IMR-90 (cell line): ENCODE measurements around the gene SLC17A3. TPM values are rescaled to one million over a fixed set of nuclear protein-coding genes. Genes with fewer than 3 reads are reported as not detected.

Source experiments
- ATAC-seq: fragments of 200-7000 bp; cut with Tn5 transposase; 2 replicates; pipeline ENCODE4 v1.9.1; 2020; ENCODE audit warnings: low read depth, mild to moderate bottlenecking, moderate library complexity
- Bru-seq: library from RNA; stranded (reverse); fragments of 400-500 nt; gene quantifications from one replicate; lab custom pipeline; 2021; lab: Mats Ljungman, UMichigan
- BruChase-seq, 2 experiments: library from RNA; stranded (reverse); fragments of 400-500 nt; gene quantifications; one replicate each; lab custom pipeline; 2021; lab: Mats Ljungman, UMichigan
- BruUV-seq: library from RNA; stranded (reverse); fragments of 400-500 nt; replicated peaks from 2 replicates; lab custom pipeline; 2021; lab: Mats Ljungman, UMichigan
- CTCF ChIA-PET: fragments of 300-600 bp; formaldehyde crosslinking; extraction: SDS; loops from one replicate; lab custom pipeline; 2021; ENCODE audit warnings: antibody characterized with exemption; lab: Yijun Ruan, JAX
- POLR2A ChIA-PET: fragments of 300-600 bp; sonication (Branson Sonifier 250); formaldehyde crosslinking; loops from one replicate; lab custom pipeline; 2022; ENCODE audit warnings: antibody characterized with exemption; ENCODE audit not compliant: unreplicated experiment; lab: Charles Lee
- DNase-seq: peaks from one replicate; pipeline ENCODE4 v3.0.0; 2013
- H2AFZ ChIP-seq: replicated peaks from 2 replicates; pipeline ENCODE3; 2013; ENCODE audit warnings: low read length, mild to moderate bottlenecking; ENCODE audit not compliant: poor library complexity
- H2AK5ac ChIP-seq: 2 replicates; pipeline ENCODE4 v1.6.1; 2013; ENCODE audit warnings: low read depth, low read length, inconsistent platforms
- H2AK9ac ChIP-seq: replicated peaks from 2 replicates; pipeline ENCODE3; 2013; ENCODE audit warnings: mild to moderate bottlenecking, low read depth, low read length, moderate library complexity; ENCODE audit not compliant: poor library complexity
- H2BK120ac ChIP-seq: 2 replicates; pipeline ENCODE4 v1.6.1; 2013; ENCODE audit warnings: low read depth, low read length, inconsistent platforms
- H2BK15ac ChIP-seq: 3 replicates; pipeline ENCODE4 v1.6.1; 2013; ENCODE audit warnings: low read depth, low read length, inconsistent platforms
- H2BK20ac ChIP-seq: 2 replicates; pipeline ENCODE4 v1.6.1; 2013; ENCODE audit warnings: low read depth, mild to moderate bottlenecking, inconsistent platforms, low read length, moderate library complexity
- H2BK5ac ChIP-seq: 2 replicates; pipeline ENCODE4 v1.6.1; 2013; ENCODE audit warnings: mild to moderate bottlenecking, low read depth, low read length, inconsistent platforms; ENCODE audit not compliant: poor library complexity, severe bottlenecking
- H3K14ac ChIP-seq: replicated peaks from 2 replicates; pipeline ENCODE4 v1.6.1; 2013; ENCODE audit warnings: low read depth, low read length, inconsistent platforms
- H3K18ac ChIP-seq: 2 replicates; pipeline ENCODE4 v1.6.1; 2013; ENCODE audit warnings: low read depth, low read length, control low read depth
- H3K23ac ChIP-seq: 2 replicates; pipeline ENCODE4 v1.6.1; 2013; ENCODE audit warnings: low read depth, low read length, inconsistent platforms
- H3K27ac ChIP-seq: 2 replicates; pipeline ENCODE4 v1.5.1; 2013; ENCODE audit warnings: mild to moderate bottlenecking, control low read depth, low read length; ENCODE audit not compliant: insufficient read depth
- H3K27me3 ChIP-seq: 2 replicates; pipeline ENCODE4 v1.6.1; 2013; ENCODE audit warnings: low read length; ENCODE audit not compliant: control insufficient read depth, insufficient read depth
- H3K36me3 ChIP-seq: 2 replicates; pipeline ENCODE4 v1.6.1; 2013; ENCODE audit warnings: low read length, mixed read lengths; ENCODE audit not compliant: control insufficient read depth, insufficient read depth
- H3K4ac ChIP-seq: 2 replicates; pipeline ENCODE4 v1.6.1; 2013; ENCODE audit warnings: low read depth, low read length, inconsistent platforms
- H3K4me1 ChIP-seq: 2 replicates; pipeline ENCODE4 v1.6.1; 2013; ENCODE audit warnings: low read length, mixed read lengths; ENCODE audit not compliant: control insufficient read depth, insufficient read depth
- H3K4me2 ChIP-seq: 2 replicates; pipeline ENCODE4 v1.6.1; 2013; ENCODE audit warnings: low read depth, mild to moderate bottlenecking, control low read depth, low read length, moderate library complexity
- H3K4me3 ChIP-seq: 2 replicates; pipeline ENCODE4 v1.5.1; 2013; ENCODE audit warnings: low read depth, mild to moderate bottlenecking, control low read depth, low read length, moderate library complexity; ENCODE audit not compliant: insufficient read depth
- H3K56ac ChIP-seq: 2 replicates; pipeline ENCODE4 v1.6.1; 2013; ENCODE audit warnings: low read length, inconsistent platforms; ENCODE audit not compliant: insufficient read depth; ENCODE audit errors: extremely low read depth
- H3K79me1 ChIP-seq, 2 experiments: 2 replicates each; pipeline ENCODE4 v1.6.1; 2013; ENCODE audit warnings: low read length in 2 of 2, inconsistent platforms in 1 of 2, low read depth in 1 of 2
- H3K9ac ChIP-seq: 2 replicates; pipeline ENCODE4 v1.6.1; 2013; ENCODE audit warnings: low read depth, low read length, control low read depth
- H3K9me1 ChIP-seq: 2 replicates; pipeline ENCODE4 v1.6.1; 2013; ENCODE audit warnings: low read length, inconsistent platforms; ENCODE audit not compliant: insufficient read depth
- H3K9me3 ChIP-seq: 2 replicates; pipeline ENCODE4 v1.6.1; 2013; ENCODE audit warnings: low read length; ENCODE audit not compliant: control insufficient read depth, insufficient read depth
- H4K20me1 ChIP-seq: 2 replicates; pipeline ENCODE4 v1.6.1; 2013; ENCODE audit warnings: low read length, inconsistent platforms; ENCODE audit not compliant: insufficient read depth
- H4K5ac ChIP-seq: 2 replicates; pipeline ENCODE4 v1.6.1; 2013; ENCODE audit warnings: mild to moderate bottlenecking, low read depth, low read length, control low read depth
- H4K8ac ChIP-seq, 2 experiments: 2 replicates each; pipeline ENCODE4 v1.6.1; 2013; ENCODE audit warnings: low read depth in 2 of 2, low read length in 2 of 2, control low read depth in 1 of 2, inconsistent platforms in 1 of 2
- H4K91ac ChIP-seq: 2 replicates; pipeline ENCODE4 v1.6.1; 2013; ENCODE audit warnings: low read depth, low read length, inconsistent platforms; ENCODE audit not compliant: insufficient read depth
- CHD1 ChIP-seq: IDR thresholded peaks from 2 replicates; pipeline ENCODE4 v1.6.1; 2012; ENCODE audit warnings: low read depth, low read length, improper control_type of control experiment
- WGBS, 2 experiments: methylation state at CpG; one replicate each; pipeline versions ENCODE4 v1.1.5 to v1.1.7; 2013; ENCODE audit warnings: missing lambda C conversion rate in 2 of 2; ENCODE audit not compliant: insufficient read length in 1 of 2; ENCODE audit errors: extremely low coverage in 2 of 2; 5-methylcytosine and 5-hydroxymethylcytosine counted together
- dilution Hi-C: fragments of 300-500 bp; cut with HindIII; formaldehyde crosslinking; loops from one replicate; pipeline ENCODE4 v1.14.3; 2018; ENCODE audit warnings: low sequenced_read_pairs; ENCODE audit not compliant: unreplicated experiment
- in situ Hi-C: fragments of 300-500 bp; cut with MboI; formaldehyde crosslinking; loops from 3 replicates; pipeline ENCODE4 v1.14.3; 2019; ENCODE audit warnings: low sequenced_read_pairs, inconsistent platforms, mixed read lengths
- intact Hi-C: fragments of 100-400 bp; cut with micrococcal nuclease; formaldehyde crosslinking; loops from 2 replicates; pipeline ENCODE4 v1.10.0; 2022
- long read RNA-seq: library from polyadenylated mRNA; unstranded; transcript quantifications from one replicate; pipeline ENCODE4 v2.0.0, GENCODE V29; 2021; ENCODE audit not compliant: unreplicated experiment
- polyA plus RNA-seq, 3 experiments: library from polyadenylated mRNA; depleted of rRNA; stranded (reverse); fragments of >200 nt; gene quantifications; 2 replicates each; pipeline ENCODE4 v1.2.3, GENCODE V29; 2012; ENCODE audit warnings: low replicate concordance in 1 of 3
- total RNA-seq: library from RNA; depleted of rRNA; stranded (reverse); fragments of >200 nt; gene quantifications from 2 replicates; pipeline ENCODE4 v1.2.3, GENCODE V29; 2012; rRNA removed
- TF ChIP-seq, protein P1 (sequence below): fragments of 150-350 bp; IDR thresholded peaks from 2 replicates; pipeline ENCODE4 v1.6.1; 2017; ENCODE audit warnings: mild to moderate bottlenecking, antibody characterized with exemption, low read length, low read depth
- TF ChIP-seq, protein P2 (sequence below): conservative IDR thresholded peaks from 2 replicates; pipeline ENCODE4 v1.5.1; 2012; ENCODE audit warnings: mild to moderate bottlenecking, low read depth, low read length, improper control_type of control experiment

Gene SLC17A3, protein sequence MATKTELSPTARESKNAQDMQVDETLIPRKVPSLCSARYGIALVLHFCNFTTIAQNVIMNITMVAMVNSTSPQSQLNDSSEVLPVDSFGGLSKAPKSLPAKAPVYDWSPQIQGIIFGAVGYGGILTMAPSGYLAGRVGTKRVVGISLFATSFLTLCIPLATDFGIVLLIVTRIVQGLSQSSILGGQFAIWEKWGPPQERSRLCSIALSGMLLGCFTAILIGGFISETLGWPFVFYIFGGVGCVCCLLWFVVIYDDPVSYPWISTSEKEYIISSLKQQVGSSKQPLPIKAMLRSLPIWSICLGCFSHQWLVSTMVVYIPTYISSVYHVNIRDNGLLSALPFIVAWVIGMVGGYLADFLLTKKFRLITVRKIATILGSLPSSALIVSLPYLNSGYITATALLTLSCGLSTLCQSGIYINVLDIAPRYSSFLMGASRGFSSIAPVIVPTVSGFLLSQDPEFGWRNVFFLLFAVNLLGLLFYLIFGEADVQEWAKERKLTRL
- total RNA-seq (not detected in 2 replicates), polyA plus RNA-seq (2012; rRNA removed) (not detected in 2 replicates), Bru-seq, nascent RNA (not detected), BruChase-seq, experiment 1, labeled RNA remaining after a 6-hour chase (not detected), BruChase-seq, experiment 2, labeled RNA remaining after a 2-hour chase (not detected)
- polyA plus RNA-seq (2012; cell fraction: cytosol; rRNA removed), result not detected in 2 replicates
- not detected in 2 replicates for polyA plus RNA-seq (2012; cell fraction: nucleus; rRNA removed; ENCODE audit: low replicate concordance)
- long read RNA-seq, result 0 reads

DNA sequence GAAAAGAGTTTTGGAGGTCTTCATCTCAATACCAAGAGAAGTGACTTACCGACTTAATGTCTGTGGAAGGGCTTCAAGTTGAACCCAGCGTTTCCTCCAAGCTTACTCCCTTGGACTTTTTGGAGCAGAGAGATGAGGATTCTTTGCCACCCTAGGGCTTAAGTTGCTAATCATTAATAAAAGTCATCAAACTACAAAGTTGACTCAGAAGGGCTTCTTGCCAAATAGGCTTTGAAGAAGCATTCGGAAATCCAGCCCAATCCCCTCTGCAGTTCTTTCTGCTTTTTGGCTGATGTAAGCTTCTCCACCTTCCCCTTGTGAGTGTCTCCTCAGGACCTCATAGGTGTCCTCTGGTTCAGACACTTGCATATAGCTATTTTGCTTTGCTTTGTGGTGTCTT, at the start of gene SLC17A3:
TSS of gene SLC17A3 (minus strand) at position 126 of the 400 bp plus-strand sequence. CDS start 5,856 bp downstream, outside the sequence.
- dilution Hi-C loops, result no loop called here
- Histone ChIP-seq H2BK20ac (no peak within 1 kb of the TSS), H3K23ac (no peak within 1 kb of the TSS), H3K27me3 (no peaks in the 10 kb centered on the region), H3K9me3 (no peaks in the 10 kb centered on the region), H4K5ac (no peak within 1 kb of the TSS), H3K27ac (no peak within 1 kb of the TSS), H3K4ac (no peak within 1 kb of the TSS), H3K56ac (no peak within 1 kb of the TSS), H3K79me1 (no peaks in the 10 kb centered on the region), H2AK5ac (no peak within 1 kb of the TSS), H3K4me2 (no peak within 1 kb of the TSS), H3K36me3 (no peaks in the 10 kb centered on the region), H3K9ac (no peak within 1 kb of the TSS), H2BK5ac (no peak within 1 kb of the TSS), H2AK9ac (no peak within 1 kb of the TSS), H4K20me1 (no peaks in the 10 kb centered on the region), H3K9me1 (no peaks in the 10 kb centered on the region), H2BK120ac (no peak within 1 kb of the TSS), H3K18ac (no peak within 1 kb of the TSS), H4K91ac (no peak within 1 kb of the TSS), H4K8ac (no peak within 1 kb of the TSS), H3K4me3 (no peak within 1 kb of the TSS), H2AFZ (no peak within 1 kb of the TSS), H3K4me1 (no peaks in the 10 kb centered on the region), H3K14ac (no peak within 1 kb of the TSS), H2BK15ac (no peak within 1 kb of the TSS)
- CTCF ChIA-PET, result no interaction called here
- TF ChIP-seq, protein P1, sequence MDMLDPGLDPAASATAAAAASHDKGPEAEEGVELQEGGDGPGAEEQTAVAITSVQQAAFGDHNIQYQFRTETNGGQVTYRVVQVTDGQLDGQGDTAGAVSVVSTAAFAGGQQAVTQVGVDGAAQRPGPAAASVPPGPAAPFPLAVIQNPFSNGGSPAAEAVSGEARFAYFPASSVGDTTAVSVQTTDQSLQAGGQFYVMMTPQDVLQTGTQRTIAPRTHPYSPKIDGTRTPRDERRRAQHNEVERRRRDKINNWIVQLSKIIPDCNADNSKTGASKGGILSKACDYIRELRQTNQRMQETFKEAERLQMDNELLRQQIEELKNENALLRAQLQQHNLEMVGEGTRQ, result no peak
- TF ChIP-seq CHD1, result no peak
- TF ChIP-seq, protein P2, sequence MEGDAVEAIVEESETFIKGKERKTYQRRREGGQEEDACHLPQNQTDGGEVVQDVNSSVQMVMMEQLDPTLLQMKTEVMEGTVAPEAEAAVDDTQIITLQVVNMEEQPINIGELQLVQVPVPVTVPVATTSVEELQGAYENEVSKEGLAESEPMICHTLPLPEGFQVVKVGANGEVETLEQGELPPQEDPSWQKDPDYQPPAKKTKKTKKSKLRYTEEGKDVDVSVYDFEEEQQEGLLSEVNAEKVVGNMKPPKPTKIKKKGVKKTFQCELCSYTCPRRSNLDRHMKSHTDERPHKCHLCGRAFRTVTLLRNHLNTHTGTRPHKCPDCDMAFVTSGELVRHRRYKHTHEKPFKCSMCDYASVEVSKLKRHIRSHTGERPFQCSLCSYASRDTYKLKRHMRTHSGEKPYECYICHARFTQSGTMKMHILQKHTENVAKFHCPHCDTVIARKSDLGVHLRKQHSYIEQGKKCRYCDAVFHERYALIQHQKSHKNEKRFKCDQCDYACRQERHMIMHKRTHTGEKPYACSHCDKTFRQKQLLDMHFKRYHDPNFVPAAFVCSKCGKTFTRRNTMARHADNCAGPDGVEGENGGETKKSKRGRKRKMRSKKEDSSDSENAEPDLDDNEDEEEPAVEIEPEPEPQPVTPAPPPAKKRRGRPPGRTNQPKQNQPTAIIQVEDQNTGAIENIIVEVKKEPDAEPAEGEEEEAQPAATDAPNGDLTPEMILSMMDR, result no peak
- DNase-seq (no peak), ATAC-seq (no peak)
- intact Hi-C loops, result no loop called here
- in situ Hi-C loops, result no loop called here
- no CpG with 5 or more reads among the region's 3 CpGs for WGBS, 2 experiments
- no TSS peak for BruUV-seq
- POLR2A ChIA-PET, result no interaction called here
